Hepatocyte (in vitro differentiated cells): ENCODE results near the gene STK40. TPM values are rescaled to one million over a fixed set of nuclear protein-coding genes. Genes with fewer than 3 reads are reported as not detected.

ENCODE experiments used
- DNase-seq: peaks from one replicate; pipeline ENCODE4 v3.0.0-alpha.2; 2016; ENCODE audit warnings: low spot score
- H2AFZ ChIP-seq: fragments of 200-600 bp; sonication (generic); 2 replicates; pipeline ENCODE4 v1.6.0; 2016; ENCODE audit warnings: antibody characterized with exemption, mild to moderate bottlenecking
- H3K27ac ChIP-seq: fragments of 200-600 bp; sonication (generic); 2 replicates; pipeline ENCODE4 v1.5.1; 2016; ENCODE audit warnings: mild to moderate bottlenecking
- H3K27me3 ChIP-seq: fragments of 200-600 bp; sonication (generic); 2 replicates; pipeline ENCODE4 v1.6.1; 2016
- H3K36me3 ChIP-seq: fragments of 200-600 bp; sonication (generic); replicated peaks from 2 replicates; pipeline ENCODE4 v1.5.1; 2016; ENCODE audit warnings: low read depth; ENCODE audit not compliant: insufficient read depth
- H3K4me1 ChIP-seq: fragments of 200-600 bp; sonication (generic); 2 replicates; pipeline ENCODE4 v1.5.1; 2016; ENCODE audit warnings: mild to moderate bottlenecking, moderate library complexity; ENCODE audit not compliant: insufficient read depth
- H3K4me2 ChIP-seq: fragments of 200-600 bp; sonication (generic); 2 replicates; pipeline ENCODE4 v1.6.0; 2016
- H3K4me3 ChIP-seq: fragments of 200-600 bp; sonication (generic); 2 replicates; pipeline ENCODE4 v1.5.1; 2016; ENCODE audit warnings: mild to moderate bottlenecking
- H3K79me2 ChIP-seq: fragments of 200-600 bp; sonication (generic); 2 replicates; pipeline ENCODE4 v1.6.0; 2017; ENCODE audit warnings: mild to moderate bottlenecking
- H3K9me2 ChIP-seq: fragments of 200-600 bp; sonication (generic); replicated peaks from 2 replicates; pipeline ENCODE4 v1.6.0; 2017; ENCODE audit warnings: mild to moderate bottlenecking; ENCODE audit not compliant: insufficient read depth
- H3K9me3 ChIP-seq: fragments of 200-600 bp; sonication (generic); 2 replicates; pipeline ENCODE4 v1.5.1; 2016; ENCODE audit warnings: low read depth, mild to moderate bottlenecking
- H4K20me1 ChIP-seq: fragments of 200-600 bp; sonication (generic); 2 replicates; pipeline ENCODE4 v1.6.0; 2016; ENCODE audit warnings: mild to moderate bottlenecking; ENCODE audit not compliant: insufficient read depth, poor library complexity, severe bottlenecking
- CTCF ChIP-seq: fragments of 200-600 bp; sonication (generic); IDR thresholded peaks from 2 replicates; pipeline ENCODE4 v1.5.1; 2016; ENCODE audit warnings: antibody characterized with exemption, mild to moderate bottlenecking; ENCODE audit not compliant: poor library complexity
- EZH2 ChIP-seq: fragments of 200-600 bp; sonication (generic); IDR thresholded peaks from 2 replicates; pipeline ENCODE4 v1.6.1; 2016; ENCODE audit warnings: antibody characterized with exemption, mild to moderate bottlenecking, borderline replicate concordance
- EZH2phosphoT487 ChIP-seq: fragments of 200-600 bp; sonication (generic); IDR thresholded peaks from one replicate; pipeline ENCODE4 v1.6.1; 2018; ENCODE audit warnings: antibody characterized with exemption, mild to moderate bottlenecking, low read depth, moderate library complexity; ENCODE audit not compliant: unreplicated experiment, severe bottlenecking
- WGBS: methylation state at CpG from one replicate; pipeline ENCODE4 v1.1.6; 2016; ENCODE audit warnings: low lambda C conversion rate; ENCODE audit errors: missing lambda C conversion rate; 5-methylcytosine and 5-hydroxymethylcytosine counted together
- polyA plus RNA-seq: library from polyadenylated mRNA; unstranded; fragments of >200 nt; fragmentation: Nextera tagmentation; extraction: Ambion mirVana; gene quantifications from 2 replicates; pipeline ENCODE4 v1.2.1, GENCODE V29; 2016
- total RNA-seq: library from RNA; depleted of rRNA; stranded (reverse); fragments of >200 nt; gene quantifications from 2 replicates; pipeline ENCODE4 v1.2.3, GENCODE V29; 2014

STK40 gene
- total and polyA plus RNA-seq, 2 experiments from 2014 or later = 30.7 to 56.3 TPM

- H3K4me3 ChIP-seq = no peak overlapping the region
- WGBS = 96% methylated on average over 19 of the region's 19 CpGs
- H3K9me2 ChIP-seq = no peaks in the 10 kb centered on the region
- H3K4me1 ChIP-seq = peaks cover 7% of the 10 kb centered on the region
- TF ChIP-seq EZH2 (no peak), EZH2phosphoT487 (no peak), CTCF (no peak)
- H3K36me3 ChIP-seq = no peaks in the 10 kb centered on the region
- no peaks in the 10 kb centered on the region for H3K9me3 ChIP-seq
- no peak for DNase-seq
- H4K20me1 ChIP-seq = no peaks in the 10 kb centered on the region
- H2AFZ ChIP-seq = no peak overlapping the region
- no peaks in the 10 kb centered on the region for H3K27me3 ChIP-seq
- H3K27ac ChIP-seq = no peak overlapping the region
- H3K4me2 ChIP-seq = no peak overlapping the region
- H3K79me2 ChIP-seq = peaks cover 31% of the 10 kb centered on the region
Measured at GRCh38 chr1:36393686-36394085, 8.0 kb upstream of the STK40 start.

GRCh38 chr1:36392836-36393235 lies 7.1 kb upstream of the STK40 start:
- Histone ChIP-seq H3K4me1 (peaks cover 8% of the 10 kb centered on the region), H4K20me1 (no peaks in the 10 kb centered on the region), H3K9me2 (no peaks in the 10 kb centered on the region), H2AFZ (no peak overlapping the region), H3K4me2 (no peak overlapping the region), H3K79me2 (peaks cover 34% of the 10 kb centered on the region), H3K27ac (no peak overlapping the region), H3K36me3 (no peaks in the 10 kb centered on the region), H3K4me3 (no peak overlapping the region), H3K9me3 (no peaks in the 10 kb centered on the region), H3K27me3 (no peaks in the 10 kb centered on the region)
- TF ChIP-seq CTCF (no peak), EZH2phosphoT487 (no peak), EZH2 (no peak)
- no peak for DNase-seq
- 93% methylated on average over 4 of the region's 4 CpGs for WGBS

GRCh38 chr1:36391271-36391670 lies 5.5 kb upstream of the STK40 start:
- peaks cover 25% of the 10 kb centered on the region for H3K79me2 ChIP-seq
- no peak overlapping the region for H3K27ac ChIP-seq
- no peaks in the 10 kb centered on the region for H4K20me1 ChIP-seq
- H3K4me2 ChIP-seq = no peak overlapping the region
- no peak overlapping the region for H3K4me3 ChIP-seq
- no peaks in the 10 kb centered on the region for H3K27me3 ChIP-seq
- no peaks in the 10 kb centered on the region for H3K9me3 ChIP-seq
- no peaks in the 10 kb centered on the region for H3K36me3 ChIP-seq
- no peak for DNase-seq
- TF ChIP-seq CTCF = no peak
- TF ChIP-seq EZH2phosphoT487 = no peak
- no peak for TF ChIP-seq EZH2
- no peaks in the 10 kb centered on the region for H3K9me2 ChIP-seq
- 95% methylated on average over 8 of the region's 8 CpGs for WGBS
- H3K4me1 ChIP-seq = peaks cover 14% of the 10 kb centered on the region
- no peak overlapping the region for H2AFZ ChIP-seq

- WGBS = 93% methylated on average over 2 of the region's 2 CpGs
- Histone ChIP-seq H3K4me3 (no peak overlapping the region), H3K27ac (no peak overlapping the region), H3K4me1 (peaks cover 14% of the 10 kb centered on the region), H4K20me1 (no peaks in the 10 kb centered on the region), H2AFZ (no peak overlapping the region), H3K27me3 (no peaks in the 10 kb centered on the region), H3K9me2 (no peaks in the 10 kb centered on the region), H3K79me2 (peaks cover 18% of the 10 kb centered on the region), H3K36me3 (no peaks in the 10 kb centered on the region), H3K9me3 (no peaks in the 10 kb centered on the region), H3K4me2 (no peak overlapping the region)
- no peak for DNase-seq
- TF ChIP-seq CTCF (no peak), EZH2 (no peak), EZH2phosphoT487 (no peak)
Measured at GRCh38 chr1:36390411-36390810, 4.7 kb upstream of the STK40 start.
